Psoas muscle (tissue), 8 donors: Measurements from ENCODE around the gene MAPK10. TPM values are rescaled to one million over a fixed set of nuclear protein-coding genes. Genes with fewer than 3 reads are reported as not detected.

Experiments used
- ATAC-seq, 4 donors: fragments of 200-7000 bp; cut with Tn5 transposase; one replicate each; pipeline ENCODE4 v1.9.1; 2020; ENCODE audit warnings: moderate library complexity in 3 of 4, mild to moderate bottlenecking in 2 of 4
- DNase-seq, 2 donors: peaks; one replicate each; pipeline ENCODE4 v3.0.0-alpha.2; 2020
- H3K27ac ChIP-seq: fragments of 200-600 bp; one replicate; pipeline ENCODE4 v1.8.0; 2022
- H3K27me3 ChIP-seq, 3 donors: fragments of 200-600 bp in 1 of 3; one replicate each; pipeline versions ENCODE4 v1.6.1 to v1.8.0; 2013 to 2022; ENCODE audit warnings: low read length in 2 of 3, mild to moderate bottlenecking in 2 of 3, moderate library complexity in 1 of 3; ENCODE audit not compliant: insufficient read depth in 3 of 3
- H3K36me3 ChIP-seq, 2 donors: fragments of 200-600 bp in 1 of 2; one replicate each; pipeline versions ENCODE4 v1.6.1 to v1.8.0; 2013 to 2022; ENCODE audit warnings: low read depth in 1 of 2, mild to moderate bottlenecking in 1 of 2, moderate library complexity in 1 of 2; ENCODE audit not compliant: insufficient read depth in 1 of 2
- H3K4me1 ChIP-seq: fragments of 200-600 bp; one replicate; pipeline ENCODE4 v1.8.0; 2022
- H3K4me3 ChIP-seq: fragments of 200-600 bp; one replicate; pipeline ENCODE4 v1.8.0; 2022; ENCODE audit warnings: mild to moderate bottlenecking
- H3K9me3 ChIP-seq: fragments of 200-600 bp; one replicate; pipeline ENCODE4 v1.8.0; 2022
- CTCF ChIP-seq: fragments of 200-600 bp; IDR thresholded peaks from one replicate; pipeline ENCODE4 v1.8.0; 2022; ENCODE audit warnings: antibody characterized with exemption
- WGBS, 3 donors: extraction: QIAGEN DNeasy Blood & Tissue Kit; methylation state at CpG; one replicate each; pipeline versions ENCODE4 v1.1.6 to v1.1.7; 2013; 5-methylcytosine and 5-hydroxymethylcytosine counted together
- intact Hi-C, 2 donors: fragments of 100-400 bp; cut with DNase I; formaldehyde crosslinking; loops; one replicate each; pipeline versions ENCODE4 v1.11.0 to v1.14.2; 2022
- polyA plus RNA-seq, 3 donors: library from polyadenylated mRNA; stranded (reverse); fragments of 200-250 nt; gene quantifications; one replicate each; pipeline ENCODE4 v1.2.3, GENCODE V29; 2013
- total RNA-seq, 4 donors: library from RNA; stranded (reverse); fragmentation: NEBNext Ultra II Directional in 2 of 4; extraction: Animal tissue kit (Norgen Biotek cat#: 25700) in 2 of 4; gene quantifications; one replicate each; pipeline versions ENCODE4 v1.2.1 to v1.2.4, GENCODE V29; 2021 to 2023
- donor health status: healthy with polysubstance abuse.
- donor health status: DM: no; HTN: no; CAD: no; lungs with moderate emphysema.
- donor health status: Bipolar disorder and iron deficiency.
- donor health status: healthy.
- donor health status: DM: yes; HTN: yes; CAD: no.
- donor health status: DM: no; HTN: no; CAD: no.
- donor health status: DM: no; HTN: no; CAD: no.
- donor health status: DM: yes; HTN: yes; CAD: no.

The MAPK10 gene
- total and polyA plus RNA-seq, 7 donors, result 0.22 to 7.6 (median 1.3) TPM

- DNase-seq (no peak), ATAC-seq (no peak)
- no peak overlapping the region for H3K27ac ChIP-seq
- H3K36me3 ChIP-seq, result no peaks in the 10 kb centered on the region
- no peaks in the 10 kb centered on the region for H3K4me1 ChIP-seq
- intact Hi-C loops, result no loop called here
- no peak overlapping the region for H3K4me3 ChIP-seq
- H3K27me3 ChIP-seq, result no peaks in the 10 kb centered on the region
- H3K9me3 ChIP-seq, result no peaks in the 10 kb centered on the region
- WGBS, 3 donors, result 95 to 97% (median 95%) methylated on average over 5 of the region's 5 CpGs
- TF ChIP-seq CTCF, result no peak
Measured at GRCh38 chr4:86386201-86386600, 26.3 kb upstream of the MAPK10 start.

- Histone ChIP-seq H3K27ac (no peak overlapping the region), H3K27me3 (no peaks in the 10 kb centered on the region), H3K36me3 (no peaks in the 10 kb centered on the region), H3K4me1 (no peaks in the 10 kb centered on the region), H3K9me3 (no peaks in the 10 kb centered on the region), H3K4me3 (no peak overlapping the region)
- no peak for TF ChIP-seq CTCF
- intact Hi-C loops, result no loop called here
- no peak for DNase-seq
- no peak for ATAC-seq
- WGBS, 3 donors, result 66 to 81% (median 78%) methylated on average over 4 of the region's 4 CpGs
Measured at GRCh38 chr4:86381431-86381830, 21.6 kb upstream of the MAPK10 start.

- intact Hi-C loops, result no loop called here
- DNase-seq (no peak), ATAC-seq (no peak)
- TF ChIP-seq CTCF, result no peak
- Histone ChIP-seq H3K36me3 (no peaks in the 10 kb centered on the region), H3K27ac (no peak overlapping the region), H3K27me3 (no peaks in the 10 kb centered on the region), H3K9me3 (no peaks in the 10 kb centered on the region), H3K4me1 (no peaks in the 10 kb centered on the region), H3K4me3 (no peak overlapping the region)
Measured at GRCh38 chr4:86380181-86380724, 20.4 kb upstream of the MAPK10 start.

- no peak for TF ChIP-seq CTCF
- DNase-seq (no peak), ATAC-seq (no peak)
- Histone ChIP-seq H3K36me3 (no peaks in the 10 kb centered on the region), H3K4me1 (no peaks in the 10 kb centered on the region), H3K27ac (no peak overlapping the region), H3K27me3 (no peaks in the 10 kb centered on the region), H3K9me3 (no peaks in the 10 kb centered on the region), H3K4me3 (no peak overlapping the region)
- 64 to 97% (median 75%) methylated on average over 1 of the region's 1 CpG for WGBS, 3 donors
- intact Hi-C loops, result no loop called here
Measured at GRCh38 chr4:86376850-86377249, 17.0 kb upstream of the MAPK10 start.

GRCh38 chr4:86368433-86368832, 8.6 kb upstream of the MAPK10 start:
- Histone ChIP-seq H3K4me3 (no peak overlapping the region), H3K4me1 (no peaks in the 10 kb centered on the region), H3K36me3 (no peaks in the 10 kb centered on the region), H3K9me3 (no peaks in the 10 kb centered on the region), H3K27me3 (no peaks in the 10 kb centered on the region), H3K27ac (no peak overlapping the region)
- no peak for TF ChIP-seq CTCF
- no peak for DNase-seq
- 73 to 80% (median 78%) methylated on average over 4 of the region's 4 CpGs for WGBS, 3 donors
- intact Hi-C loops, result no loop called here
- no peak for ATAC-seq
